HG03103 (cell line): Measurements from ENCODE around the gene ZFAND6.
A peak's percentile ranks its signal among the peaks of the same experiment; 100 is the strongest.

ENCODE experiments used
- ATAC-seq: cut with Tn5 transposase; IDR thresholded peaks from one replicate; pipeline ENCODE4 v1.9.1; 2021; ENCODE audit warnings: low read depth; ENCODE audit not compliant: unreplicated experiment

Gene ZFAND6

GRCh38 chr15:80162059-80162554 lies 102.6 kb downstream of the ZFAND6 start:
- ATAC-seq, result no peak

DNA sequence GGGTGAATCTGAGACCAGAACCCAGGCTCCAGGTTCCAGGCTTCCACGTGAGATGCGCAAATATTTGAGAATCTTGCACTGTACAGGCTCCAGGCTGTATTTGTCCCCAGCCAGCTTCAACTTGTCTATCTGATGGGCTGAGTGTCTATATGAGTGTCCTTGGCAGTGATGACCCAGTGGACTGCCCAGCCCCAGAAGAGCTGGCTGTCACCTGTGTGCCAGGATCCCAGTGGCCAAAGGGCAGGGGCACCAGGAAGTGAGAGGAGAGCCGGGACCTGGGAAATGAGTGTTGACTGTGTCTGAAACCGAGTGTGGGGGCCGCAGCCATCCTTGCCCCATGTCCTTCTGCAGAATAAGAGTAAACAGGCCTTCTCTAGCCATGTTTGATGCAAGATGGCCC lies 103.7 kb downstream of the ZFAND6 start:
- no peak for ATAC-seq

DNA sequence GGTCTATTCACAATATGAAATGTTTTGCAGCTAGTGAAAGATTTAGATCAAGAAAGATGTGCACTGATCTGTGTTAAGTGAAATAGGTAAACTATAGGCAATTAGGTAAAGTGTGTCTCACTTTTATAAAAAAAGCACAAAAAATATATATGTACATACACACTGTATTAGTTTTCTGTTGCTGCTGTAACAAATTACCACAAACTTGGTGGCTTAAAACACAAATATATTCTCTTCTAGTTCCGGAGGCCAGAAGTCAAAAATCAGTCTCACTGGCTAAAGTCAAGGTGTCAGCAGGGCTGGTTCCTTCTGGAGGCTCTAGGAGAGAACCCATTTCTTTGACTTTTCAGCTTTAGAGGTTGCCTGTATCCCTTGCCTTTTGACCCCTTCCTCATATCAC lies 104.4 kb downstream of the ZFAND6 start:
- no peak for ATAC-seq

GRCh38 chr15:80167936-80168335 lies 108.5 kb downstream of the ZFAND6 start:
- ATAC-seq, result no peak

- ATAC-seq, result no peak
These were observed 108.9 kb downstream of the ZFAND6 start for GRCh38 chr15:80168421-80168820.

- no peak for ATAC-seq
These were observed 110.4 kb downstream of the ZFAND6 start for GRCh38 chr15:80169768-80170357.

DNA sequence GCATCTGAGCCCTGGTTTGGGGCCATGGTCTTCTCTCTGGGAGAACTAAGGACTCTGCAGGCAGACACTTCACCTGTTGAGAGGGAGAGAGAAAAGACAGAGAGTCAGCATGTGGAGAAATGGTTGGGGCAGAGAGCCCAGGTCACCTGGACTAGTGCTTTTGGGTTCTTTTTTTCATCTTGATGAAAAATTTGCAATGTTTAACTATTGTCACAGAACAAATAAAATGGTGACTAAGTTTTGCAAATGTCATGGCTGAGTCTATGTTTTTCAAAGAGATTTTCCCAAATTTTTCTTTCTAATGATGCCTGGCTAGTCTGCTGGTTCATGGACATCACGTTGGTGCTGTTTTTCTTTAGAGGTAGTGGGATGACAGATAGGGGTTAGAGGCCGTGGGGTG lies 111.1 kb downstream of the ZFAND6 start:
- ATAC-seq, result no peak

DNA sequence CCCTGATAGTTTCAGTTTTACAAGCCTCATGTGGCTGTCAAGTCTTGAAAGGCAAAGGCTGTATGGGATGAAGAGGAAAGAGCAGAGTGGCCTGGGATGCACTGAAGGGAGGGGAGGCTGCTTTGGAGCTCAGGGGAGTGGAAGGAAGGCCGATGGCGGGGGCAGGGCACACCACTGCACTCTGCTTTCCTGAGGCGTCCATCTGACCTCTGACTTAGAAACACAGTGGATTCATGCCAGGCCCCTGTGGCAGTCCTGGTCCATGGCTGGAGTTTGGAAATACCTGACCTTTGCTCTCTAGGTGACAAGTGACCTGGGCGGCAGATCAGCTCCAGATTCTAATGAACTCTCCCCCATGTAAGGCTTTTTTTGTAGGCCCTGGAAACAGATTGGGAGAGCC lies 112.3 kb downstream of the ZFAND6 start:
- no peak for ATAC-seq

DNA sequence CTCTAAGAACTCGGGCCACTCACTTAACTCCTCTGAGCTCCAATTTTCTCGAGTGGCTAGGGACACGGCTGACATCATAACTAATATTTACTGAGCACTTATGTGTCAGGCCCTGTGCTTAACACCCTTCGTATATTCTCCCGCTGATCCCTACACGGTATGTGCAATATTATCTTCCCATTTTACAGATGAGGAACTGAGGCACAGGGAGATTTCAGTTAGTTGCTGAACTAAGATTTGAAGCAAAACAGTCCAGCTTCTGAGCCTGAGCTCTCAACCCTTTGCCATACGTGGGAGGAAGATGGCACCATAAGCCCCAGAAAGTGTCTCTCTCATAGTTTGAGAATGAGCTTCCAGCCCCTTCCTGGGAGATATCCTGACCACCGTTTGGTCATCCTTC lies 112.9 kb downstream of the ZFAND6 start:
- ATAC-seq, result no peak

- peak; percentile 65 for ATAC-seq
These were observed 113.7 kb downstream of the ZFAND6 start for GRCh38 chr15:80173022-80173759.

- ATAC-seq, result no peak
These were observed 114.7 kb downstream of the ZFAND6 start for GRCh38 chr15:80174017-80174746.

DNA sequence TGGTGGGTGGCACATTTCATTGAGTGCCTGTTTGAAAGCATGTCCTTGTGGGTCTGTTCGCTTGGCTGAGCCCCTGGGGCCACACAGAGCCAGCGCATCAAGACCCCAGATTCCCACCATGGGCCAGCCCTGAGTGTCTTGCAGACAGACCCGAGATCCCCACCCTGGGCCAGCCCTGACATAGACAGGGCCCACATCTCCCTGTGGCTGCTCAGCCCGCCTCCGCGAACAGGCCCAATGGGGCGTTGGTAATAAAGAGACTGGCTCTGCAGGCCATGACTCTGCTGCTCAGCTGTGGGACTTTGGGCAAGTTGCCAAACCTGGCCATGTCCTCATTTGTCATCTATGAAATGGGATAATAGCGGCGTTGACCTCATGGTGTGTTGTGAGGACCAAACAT lies 116.0 kb downstream of the ZFAND6 start:
- no peak for ATAC-seq

GRCh38 chr15:80176443-80176842 lies 117.0 kb downstream of the ZFAND6 start:
- ATAC-seq, result no peak

- no peak for ATAC-seq
These were observed 117.7 kb downstream of the ZFAND6 start for GRCh38 chr15:80177156-80177555.

DNA sequence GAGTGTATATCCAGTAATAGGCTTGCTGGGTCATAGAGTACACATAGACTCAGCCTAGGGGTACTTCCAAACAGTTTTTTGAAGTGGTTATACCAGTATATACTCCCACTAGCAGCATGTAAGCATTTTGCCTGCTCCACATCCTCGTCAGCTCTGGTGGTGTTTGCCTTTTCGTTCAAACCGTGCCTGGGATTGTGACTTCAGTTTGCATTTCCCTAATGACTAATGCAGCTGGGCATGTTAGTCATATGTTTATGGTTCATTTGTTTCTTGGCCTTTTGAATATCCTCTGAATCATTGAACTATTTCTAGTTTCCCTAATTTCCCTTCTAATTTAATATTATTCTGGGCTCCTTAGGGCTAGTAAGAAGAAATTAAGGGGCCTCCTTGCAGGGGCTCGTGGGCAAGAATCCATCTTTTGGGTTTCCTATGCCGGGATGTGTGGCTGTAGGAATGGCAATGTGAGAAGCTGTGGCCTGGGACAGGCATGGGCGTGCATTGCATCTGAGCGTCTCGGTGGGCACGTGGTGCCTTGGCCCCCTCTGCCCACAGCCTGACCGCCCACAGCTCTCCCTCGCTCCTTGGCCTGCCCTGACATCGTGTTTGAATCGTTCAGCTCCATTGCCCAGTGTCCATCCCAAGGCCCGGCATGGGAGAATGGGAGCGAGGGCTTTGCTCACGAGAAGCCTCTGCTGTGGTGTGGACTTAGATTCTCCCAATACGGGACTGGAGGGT lies 119.7 kb downstream of the ZFAND6 start:
- no peak for ATAC-seq

DNA sequence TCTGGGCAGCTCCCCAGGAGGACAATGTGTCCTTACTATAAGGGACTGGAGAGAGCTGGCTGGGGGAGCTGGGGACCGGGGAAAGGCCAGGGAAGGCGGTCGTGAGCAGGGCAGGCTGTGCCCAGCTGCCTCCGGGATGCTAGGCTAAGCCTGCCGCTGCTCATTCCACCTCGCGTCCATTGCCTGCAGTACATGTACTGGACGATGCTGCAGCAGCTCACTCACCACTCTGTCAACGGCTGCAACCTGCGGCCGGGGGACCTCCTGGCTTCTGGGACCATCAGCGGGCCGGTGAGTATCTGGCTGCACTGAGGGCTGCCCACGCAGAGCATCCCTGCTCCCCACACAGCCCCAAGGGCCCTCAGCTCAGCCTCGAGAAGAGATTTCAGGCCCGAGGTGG lies 120.5 kb downstream of the ZFAND6 start:
- ATAC-seq, result no peak

GRCh38 chr15:80180468-80180867 lies 121.0 kb downstream of the ZFAND6 start:
- no peak for ATAC-seq

- no peak for ATAC-seq
These were observed 121.5 kb downstream of the ZFAND6 start for GRCh38 chr15:80180986-80181385.

GRCh38 chr15:80182611-80183261 lies 123.3 kb downstream of the ZFAND6 start:
- no peak for ATAC-seq

DNA sequence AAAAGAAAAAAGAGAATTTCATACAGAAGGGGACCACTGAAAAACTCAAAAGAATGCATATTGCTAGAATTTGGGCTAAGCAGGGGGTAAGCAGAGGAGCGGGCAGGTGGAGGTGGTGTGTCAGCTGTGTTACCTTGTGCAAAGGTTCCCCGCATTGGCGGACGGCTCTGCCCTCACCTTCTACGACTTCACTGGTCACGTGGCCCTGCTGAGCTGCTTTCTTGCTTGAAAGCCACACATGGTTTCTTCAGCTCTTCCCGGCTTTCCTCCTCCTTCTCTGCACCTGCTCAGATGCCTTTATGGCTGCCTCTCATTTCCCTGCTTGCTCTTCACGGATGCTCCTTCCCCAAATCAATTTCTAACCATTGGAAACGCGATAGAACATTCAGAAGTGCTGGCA lies 123.8 kb downstream of the ZFAND6 start:
- no peak for ATAC-seq
